Activated CD8-positive, alpha-beta memory T cell treated with anti-CD3 and anti-CD28 coated beads, Interleukin-2, amount 10 ng/mL, durations not matched to agents 7 days and 5 days (primary cell): ENCODE data around the gene NEFH. TPM values are rescaled to one million over a fixed set of nuclear protein-coding genes. Genes with fewer than 3 reads are reported as not detected.

Experiments
- ATAC-seq: fragments of 150-1000 bp; cut with Tn5 transposase; one replicate; pipeline ENCODE4 v1.10.0; 2021; ENCODE audit warnings: moderate library complexity
- CTCF ChIA-PET: fragments of 350-600 bp; sonication (Branson Sonifier 250); formaldehyde crosslinking; loops from one replicate; lab custom pipeline; 2021; ENCODE audit warnings: antibody characterized with exemption; lab: Charles Lee
- DNase-seq: peaks from one replicate; pipeline ENCODE4 v3.0.0-alpha.2; 2020
- H3K27ac Mint-ChIP-seq: one replicate; pipeline ENCODE4 v1.8.0; 2021; ENCODE audit warnings: mild to moderate bottlenecking, mixed read lengths
- H3K27me3 Mint-ChIP-seq: one replicate; pipeline ENCODE4 v1.8.0; 2021; ENCODE audit warnings: mixed read lengths
- H3K36me3 Mint-ChIP-seq: one replicate; pipeline ENCODE4 v1.8.0; 2021; ENCODE audit warnings: mild to moderate bottlenecking, mixed read lengths
- H3K4me1 Mint-ChIP-seq: one replicate; pipeline ENCODE4 v1.8.0; 2021; ENCODE audit warnings: mixed read lengths
- H3K4me3 Mint-ChIP-seq: one replicate; pipeline ENCODE4 v1.8.0; 2021; ENCODE audit warnings: mild to moderate bottlenecking, moderate library complexity, mixed read lengths
- H3K9me3 Mint-ChIP-seq: one replicate; pipeline ENCODE4 v1.8.0; 2022; ENCODE audit warnings: low read depth, mixed read lengths
- total RNA-seq, 2 experiments: library from RNA; stranded (reverse); gene quantifications; one replicate each; pipeline ENCODE4 v1.2.3, GENCODE V29; 2021

Gene NEFH
- total RNA-seq, 2 experiments from 2014 or later, result 6.0 to 9.0 TPM

- ATAC-seq (no peak), DNase-seq (no peak)
- H3K4me1 Mint-ChIP-seq, result no peaks in the 10 kb centered on the region
- no peak overlapping the region for H3K27ac Mint-ChIP-seq
- H3K4me3 Mint-ChIP-seq, result no peak overlapping the region
- no peaks in the 10 kb centered on the region for H3K9me3 Mint-ChIP-seq
- CTCF ChIA-PET, result no interaction called here
- no peaks in the 10 kb centered on the region for H3K27me3 Mint-ChIP-seq
- no peaks in the 10 kb centered on the region for H3K36me3 Mint-ChIP-seq
Observed at GRCh38 chr22:29449296-29449875, 30.6 kb upstream of the NEFH start.

DNA sequence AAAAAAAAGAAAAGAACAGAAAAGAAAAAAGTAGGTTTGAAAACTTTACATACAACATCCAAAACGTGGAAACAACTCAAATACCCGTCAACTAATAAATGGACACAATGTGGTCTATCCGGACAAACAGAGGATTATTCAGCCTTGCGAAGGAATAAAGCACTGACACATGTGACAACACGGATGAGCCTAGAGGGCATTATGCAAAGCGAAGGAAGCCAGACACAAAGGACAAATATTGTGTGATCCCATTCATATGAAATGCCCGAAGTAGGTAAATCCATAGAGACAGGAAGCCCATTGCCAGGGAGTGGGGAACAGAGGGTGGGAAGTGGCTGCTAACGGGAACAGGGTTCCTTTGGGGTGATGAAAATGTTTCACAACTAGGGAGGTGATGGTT lies 29.8 kb upstream of the NEFH start:
- no peak for DNase-seq
- CTCF ChIA-PET, result no interaction called here
- Mint-ChIP-seq H3K4me1 (no peaks in the 10 kb centered on the region), H3K9me3 (no peaks in the 10 kb centered on the region), H3K27ac (no peak overlapping the region), H3K27me3 (no peaks in the 10 kb centered on the region), H3K4me3 (no peak overlapping the region), H3K36me3 (no peaks in the 10 kb centered on the region)
- ATAC-seq, result no peak

- no peaks in the 10 kb centered on the region for H3K4me1 Mint-ChIP-seq
- no peaks in the 10 kb centered on the region for H3K9me3 Mint-ChIP-seq
- H3K36me3 Mint-ChIP-seq, result no peaks in the 10 kb centered on the region
- no peak overlapping the region for H3K4me3 Mint-ChIP-seq
- CTCF ChIA-PET, result no interaction called here
- no peak for DNase-seq
- H3K27me3 Mint-ChIP-seq, result no peaks in the 10 kb centered on the region
- no peak overlapping the region for H3K27ac Mint-ChIP-seq
- ATAC-seq, result no peak
Observed at GRCh38 chr22:29451863-29452262, 28.2 kb upstream of the NEFH start.

GRCh38 chr22:29454276-29454675 lies 25.7 kb upstream of the NEFH start:
- DNase-seq (no peak), ATAC-seq (no peak)
- CTCF ChIA-PET, result no interaction called here
- H3K9me3 Mint-ChIP-seq, result no peaks in the 10 kb centered on the region
- no peak overlapping the region for H3K4me3 Mint-ChIP-seq
- no peaks in the 10 kb centered on the region for H3K4me1 Mint-ChIP-seq
- no peaks in the 10 kb centered on the region for H3K27me3 Mint-ChIP-seq
- H3K36me3 Mint-ChIP-seq, result no peaks in the 10 kb centered on the region
- no peak overlapping the region for H3K27ac Mint-ChIP-seq

GRCh38 chr22:29456211-29456671 lies 23.8 kb upstream of the NEFH start:
- H3K4me3 Mint-ChIP-seq, result no peak overlapping the region
- no peaks in the 10 kb centered on the region for H3K27me3 Mint-ChIP-seq
- ATAC-seq (no peak), DNase-seq (no peak)
- H3K27ac Mint-ChIP-seq, result no peak overlapping the region
- CTCF ChIA-PET, result interaction anchor here (1.0 kb wide), 1 partner anchor 15 kb away, joined by 3 read pairs; no protein-coding TSS in a partner anchor
- no peaks in the 10 kb centered on the region for H3K36me3 Mint-ChIP-seq
- H3K9me3 Mint-ChIP-seq, result no peaks in the 10 kb centered on the region
- H3K4me1 Mint-ChIP-seq, result no peaks in the 10 kb centered on the region

- Mint-ChIP-seq H3K9me3 (no peaks in the 10 kb centered on the region), H3K27me3 (no peaks in the 10 kb centered on the region), H3K4me1 (no peaks in the 10 kb centered on the region), H3K27ac (no peak overlapping the region), H3K4me3 (no peak overlapping the region), H3K36me3 (no peaks in the 10 kb centered on the region)
- peak; percentile 60 for ATAC-seq
- CTCF ChIA-PET, result interaction anchor here (1.2 kb wide), 1 partner anchor 13 kb away, joined by 4 read pairs; no protein-coding TSS in a partner anchor
- DNase-seq, result no peak
Observed at GRCh38 chr22:29457730-29458129, 22.3 kb upstream of the NEFH start.

- Mint-ChIP-seq H3K9me3 (no peaks in the 10 kb centered on the region), H3K36me3 (no peaks in the 10 kb centered on the region), H3K4me1 (no peaks in the 10 kb centered on the region), H3K27ac (no peak overlapping the region), H3K4me3 (no peak overlapping the region), H3K27me3 (no peaks in the 10 kb centered on the region)
- ATAC-seq (no peak), DNase-seq (no peak)
- CTCF ChIA-PET, result interaction anchor here (1.2 kb wide), 1 partner anchor 12 kb away, joined by 4 read pairs; no protein-coding TSS in a partner anchor
Observed at GRCh38 chr22:29458551-29458950, 21.5 kb upstream of the NEFH start.

DNA sequence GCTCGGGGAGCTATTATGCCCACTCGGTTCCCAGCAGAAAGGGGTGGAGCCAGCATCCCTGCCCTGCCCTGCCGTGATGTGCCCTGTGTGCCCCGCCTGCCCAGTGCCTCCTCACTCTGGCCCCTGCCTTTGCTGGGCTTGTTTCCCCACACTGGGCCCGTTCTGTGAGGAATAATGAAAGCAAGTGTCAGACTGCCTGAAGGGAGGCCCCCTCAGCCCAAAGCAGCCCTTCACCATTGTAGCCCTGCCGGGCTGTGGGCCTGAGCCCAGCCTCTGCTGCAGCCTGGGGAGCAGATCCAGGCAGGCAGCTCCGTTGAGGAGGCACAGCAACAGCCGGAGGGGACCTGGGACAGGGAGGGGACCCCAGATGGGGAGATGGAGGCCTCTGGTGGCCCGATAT lies 20.2 kb upstream of the NEFH start:
- ATAC-seq (no peak), DNase-seq (no peak)
- Mint-ChIP-seq H3K36me3 (no peaks in the 10 kb centered on the region), H3K27ac (no peak overlapping the region), H3K27me3 (no peaks in the 10 kb centered on the region), H3K4me1 (no peaks in the 10 kb centered on the region), H3K4me3 (no peak overlapping the region), H3K9me3 (no peaks in the 10 kb centered on the region)
- CTCF ChIA-PET, result no interaction called here

DNA sequence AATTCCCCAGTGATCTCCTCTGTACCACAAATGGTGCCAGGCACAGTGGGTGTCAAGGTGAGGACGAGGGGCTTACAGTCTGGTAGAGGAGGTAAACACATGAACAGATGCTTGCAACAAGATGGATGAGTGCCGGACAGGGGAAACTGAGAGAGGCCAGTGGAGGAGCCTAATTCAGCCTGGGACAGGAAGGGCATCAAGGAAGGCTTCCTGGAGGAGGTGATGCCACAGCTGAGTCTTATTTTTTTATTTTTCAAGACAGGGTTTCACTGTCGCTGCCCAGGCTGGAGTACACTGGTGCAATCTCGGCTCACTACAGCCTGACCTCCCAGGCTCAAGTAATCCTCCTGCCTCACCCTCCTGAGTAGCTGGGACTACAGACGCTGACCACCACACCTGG lies 18.8 kb upstream of the NEFH start:
- no peaks in the 10 kb centered on the region for H3K9me3 Mint-ChIP-seq
- ATAC-seq, result no peak
- H3K27me3 Mint-ChIP-seq, result no peaks in the 10 kb centered on the region
- no peak for DNase-seq
- no peaks in the 10 kb centered on the region for H3K4me1 Mint-ChIP-seq
- no peak overlapping the region for H3K27ac Mint-ChIP-seq
- no peaks in the 10 kb centered on the region for H3K36me3 Mint-ChIP-seq
- CTCF ChIA-PET, result interaction anchor here (1.2 to 1.6 kb wide), 2 partner anchors 10 to 11 kb away, joined by 3 to 4 read pairs; no protein-coding TSS in a partner anchor
- no peak overlapping the region for H3K4me3 Mint-ChIP-seq

- no peaks in the 10 kb centered on the region for H3K36me3 Mint-ChIP-seq
- no peak overlapping the region for H3K27ac Mint-ChIP-seq
- no peaks in the 10 kb centered on the region for H3K9me3 Mint-ChIP-seq
- H3K27me3 Mint-ChIP-seq, result peaks cover 4% of the 10 kb centered on the region
- no peak overlapping the region for H3K4me3 Mint-ChIP-seq
- DNase-seq, result no peak
- CTCF ChIA-PET, result no interaction called here
- no peaks in the 10 kb centered on the region for H3K4me1 Mint-ChIP-seq
- ATAC-seq, result no peak
Observed at GRCh38 chr22:29463629-29464028, 16.4 kb upstream of the NEFH start.

DNA sequence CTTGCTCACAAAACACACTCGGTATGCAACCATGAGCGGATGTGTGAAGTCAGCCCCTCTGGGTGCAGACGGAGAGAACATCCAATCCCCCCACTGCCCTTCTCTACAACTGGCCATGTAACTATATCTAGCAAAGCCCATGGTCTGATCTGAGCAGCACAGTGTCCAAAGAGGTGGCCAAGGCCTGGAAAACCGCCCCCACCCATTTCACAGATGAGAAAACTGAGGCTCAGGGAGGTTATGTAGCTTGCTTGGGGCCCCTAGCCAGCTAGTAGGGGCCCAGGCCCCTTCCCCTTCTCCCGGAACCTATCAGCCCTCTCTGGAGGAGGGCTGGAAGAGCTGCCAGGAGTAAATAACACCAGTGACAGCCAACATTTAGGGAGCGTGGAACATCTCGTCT lies 15.4 kb upstream of the NEFH start:
- no peak for ATAC-seq
- no peaks in the 10 kb centered on the region for H3K36me3 Mint-ChIP-seq

GRCh38 chr22:29469755-29470154 lies 10.3 kb upstream of the NEFH start:
- Mint-ChIP-seq H3K4me3 (peak overlapping the region; percentile 58), H3K9me3 (no peaks in the 10 kb centered on the region), H3K27ac (no peak overlapping the region), H3K27me3 (peaks cover 10% of the 10 kb centered on the region), H3K36me3 (no peaks in the 10 kb centered on the region), H3K4me1 (peaks cover 7% of the 10 kb centered on the region)
- CTCF ChIA-PET, result interaction anchor here (1.0 kb wide), 1 partner anchor 82 kb away, joined by 3 read pairs; the partner anchor contains the start of gene AP1B1
- DNase-seq (no peak), ATAC-seq (no peak)

More for the DNA sequence above, 15.4 kb upstream of the NEFH start:
- peaks cover 4% of the 10 kb centered on the region for H3K27me3 Mint-ChIP-seq
- CTCF ChIA-PET, result no interaction called here
- no peak for DNase-seq
- no peaks in the 10 kb centered on the region for H3K4me1 Mint-ChIP-seq
- no peaks in the 10 kb centered on the region for H3K9me3 Mint-ChIP-seq
- H3K4me3 Mint-ChIP-seq, result no peak overlapping the region
- H3K27ac Mint-ChIP-seq, result no peak overlapping the region

DNA sequence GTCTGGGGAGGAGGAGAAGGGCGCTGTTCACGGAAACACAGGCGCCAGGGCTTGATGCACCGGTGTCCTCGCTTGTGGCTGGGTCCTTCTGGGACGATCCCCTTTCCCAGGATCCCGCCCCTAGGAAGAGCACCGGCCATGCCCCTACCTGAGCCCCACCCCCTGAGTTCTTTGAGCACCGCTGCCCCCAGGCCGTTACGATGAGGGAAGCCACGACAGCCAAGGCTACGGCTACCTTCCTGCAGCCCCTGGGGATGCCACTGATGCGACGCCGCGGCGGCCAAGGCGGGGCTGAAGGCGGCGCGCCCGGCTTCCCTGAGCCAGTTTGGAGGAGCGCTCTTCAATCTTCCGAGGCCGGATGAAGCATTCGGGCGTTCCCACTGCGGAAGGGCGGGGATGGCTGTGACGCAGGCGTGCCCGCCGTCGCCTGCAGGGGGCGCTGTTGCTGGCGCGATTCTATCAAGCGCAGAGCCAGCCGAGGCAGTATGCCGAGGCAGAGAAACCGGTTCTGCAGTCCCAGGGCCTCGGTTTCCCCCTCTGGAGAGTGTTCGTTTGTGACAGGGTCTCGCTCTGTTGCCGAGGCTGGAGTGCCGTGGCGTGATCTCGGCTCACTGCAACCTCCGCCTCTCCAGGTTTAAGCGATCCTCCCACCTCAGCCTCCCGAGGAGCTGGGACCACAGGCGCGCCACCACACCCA lies 9.7 kb upstream of the NEFH start:
- no peak overlapping the region for H3K27ac Mint-ChIP-seq
- H3K27me3 Mint-ChIP-seq, result peaks cover 10% of the 10 kb centered on the region
- H3K4me1 Mint-ChIP-seq, result peaks cover 7% of the 10 kb centered on the region
- peak overlapping the region; percentile 58 for H3K4me3 Mint-ChIP-seq
- H3K9me3 Mint-ChIP-seq, result no peaks in the 10 kb centered on the region
- no peaks in the 10 kb centered on the region for H3K36me3 Mint-ChIP-seq
- ATAC-seq, result peak; percentile 96
- DNase-seq, result peak; percentile 80
- CTCF ChIA-PET, result interaction anchor here (0.6 to 1.5 kb wide), 11 partner anchors 8 to 618 kb away, joined by 3 to 11 read pairs (median 4); partner anchors contain the start of gene THOC5

GRCh38 chr22:29473001-29473400 lies 7.0 kb upstream of the NEFH start:
- ATAC-seq, result no peak
- Mint-ChIP-seq H3K36me3 (no peaks in the 10 kb centered on the region), H3K27ac (no peak overlapping the region), H3K4me3 (no peak overlapping the region), H3K4me1 (peaks cover 7% of the 10 kb centered on the region), H3K9me3 (no peaks in the 10 kb centered on the region), H3K27me3 (peaks cover 16% of the 10 kb centered on the region)
- CTCF ChIA-PET, result interaction anchor here (0.9 to 1.6 kb wide), 2 partner anchors 10 to 12 kb away, joined by 3 to 4 read pairs; no protein-coding TSS in a partner anchor
- DNase-seq, result no peak
